Neuronal stem cell (in vitro differentiated cells): ENCODE measurements around the gene RIMBP3C.
A peak's percentile ranks its signal among the peaks of the same experiment; 100 is the strongest.
"Not testable (repeated sequence)": the region's sequence is repeated elsewhere in the genome, so short reads cannot be mapped to it uniquely, and the experiment has no call there.

Source experiments
- DNase-seq: peaks from one replicate; pipeline ENCODE4 v3.0.0-alpha.2; 2013; ENCODE audit warnings: low spot score
- H2AFZ ChIP-seq: one replicate; pipeline ENCODE4 v1.6.1; 2013; ENCODE audit warnings: mild to moderate bottlenecking, low read length, inconsistent platforms
- H2AK5ac ChIP-seq: 2 replicates; pipeline ENCODE4 v1.6.1; 2013; ENCODE audit warnings: low read depth, mild to moderate bottlenecking, inconsistent platforms, low read length, moderate library complexity, mixed read lengths
- H2BK120ac ChIP-seq: 2 replicates; pipeline ENCODE4 v1.6.1; 2013; ENCODE audit warnings: low read depth, mild to moderate bottlenecking, inconsistent platforms, low read length, moderate library complexity, mixed read lengths
- H2BK12ac ChIP-seq: one replicate; pipeline ENCODE4 v1.6.1; 2013; ENCODE audit warnings: low read length, inconsistent platforms
- H2BK15ac ChIP-seq: 2 replicates; pipeline ENCODE4 v1.6.1; 2013; ENCODE audit warnings: mild to moderate bottlenecking, low read length, inconsistent platforms, mixed read lengths
- H2BK5ac ChIP-seq: one replicate; pipeline ENCODE4 v1.6.1; 2013; ENCODE audit warnings: inconsistent platforms, mild to moderate bottlenecking, low read length, moderate library complexity
- H3K14ac ChIP-seq: one replicate; pipeline ENCODE4 v1.6.1; 2013; ENCODE audit warnings: low read length, inconsistent platforms
- H3K18ac ChIP-seq: 2 replicates; pipeline ENCODE4 v1.6.1; 2013; ENCODE audit warnings: low read length, inconsistent platforms
- H3K23ac ChIP-seq: 2 replicates; pipeline ENCODE4 v1.6.1; 2013; ENCODE audit warnings: low read depth, mild to moderate bottlenecking, mixed read lengths, low read length, inconsistent platforms; ENCODE audit not compliant: poor library complexity
- H3K27ac ChIP-seq: replicated peaks from 3 replicates; pipeline ENCODE4 v1.5.1; 2013; ENCODE audit warnings: low read length, inconsistent platforms
- H3K27me3 ChIP-seq, 3 experiments: 2 replicates each; pipeline ENCODE4 v1.6.1; 2013; ENCODE audit warnings: low read length in 3 of 3, mild to moderate bottlenecking in 2 of 3, inconsistent platforms in 1 of 3, low read depth in 1 of 3, mixed read lengths in 1 of 3, moderate library complexity in 1 of 3; ENCODE audit not compliant: control insufficient read depth in 3 of 3, insufficient read depth in 3 of 3
- H3K36me3 ChIP-seq, 2 donors: replicated peaks in 1 of 2; 2 replicates each; pipeline ENCODE4 v1.6.1; 2013; ENCODE audit warnings: low read length in 2 of 2; ENCODE audit not compliant: control insufficient read depth in 2 of 2, insufficient read depth in 2 of 2
- H3K4ac ChIP-seq: 2 replicates; pipeline ENCODE4 v1.6.1; 2013; ENCODE audit warnings: inconsistent platforms, mild to moderate bottlenecking, low read length, moderate library complexity
- H3K4me1 ChIP-seq, 2 donors: 1 replicate in 1 of 2; 2 replicates in 1 of 2; pipeline ENCODE4 v1.6.1; 2013; ENCODE audit warnings: low read length in 2 of 2, low read depth in 1 of 2; ENCODE audit not compliant: control insufficient read depth in 2 of 2, insufficient read depth in 1 of 2
- H3K4me2 ChIP-seq: one replicate; pipeline ENCODE4 v1.6.1; 2013; ENCODE audit warnings: mild to moderate bottlenecking, low read length, inconsistent platforms; ENCODE audit not compliant: insufficient read depth, poor library complexity, severe bottlenecking
- H3K4me3 ChIP-seq, 2 donors: 2 replicates each; pipeline ENCODE4 v1.5.1; 2013; ENCODE audit warnings: low read length in 2 of 2, mild to moderate bottlenecking in 2 of 2, inconsistent platforms in 1 of 2, moderate library complexity in 1 of 2
- H3K79me1 ChIP-seq: one replicate; pipeline ENCODE4 v1.6.1; 2013; ENCODE audit warnings: low read depth, mild to moderate bottlenecking, inconsistent platforms, low read length, moderate library complexity
- H3K9ac ChIP-seq: one replicate; pipeline ENCODE4 v1.6.1; 2013; ENCODE audit warnings: mild to moderate bottlenecking, low read depth, low read length, inconsistent platforms; ENCODE audit not compliant: poor library complexity
- H3K9me3 ChIP-seq, 2 donors: replicated peaks in 1 of 2; 2 replicates each; pipeline versions ENCODE3 to v1.6.1; 2013; ENCODE audit warnings: low read length in 2 of 2, mild to moderate bottlenecking in 2 of 2, inconsistent platforms in 1 of 2, low read depth in 1 of 2, mixed read lengths in 1 of 2, moderate library complexity in 1 of 2; ENCODE audit not compliant: control insufficient read depth in 2 of 2, insufficient read depth in 1 of 2
- H4K8ac ChIP-seq: one replicate; pipeline ENCODE4 v1.6.1; 2013; ENCODE audit warnings: low read depth, mild to moderate bottlenecking, inconsistent platforms, low read length, moderate library complexity
- H4K91ac ChIP-seq: one replicate; pipeline ENCODE4 v1.6.1; 2013; ENCODE audit warnings: low read length, low read depth, mild to moderate bottlenecking, inconsistent platforms; ENCODE audit not compliant: poor library complexity
- WGBS, 2 donors: extraction: QIAGEN DNeasy Blood & Tissue Kit; methylation state at CpG; one replicate each; pipeline ENCODE4 v1.1.7; 2013; ENCODE audit warnings: missing lambda C conversion rate in 2 of 2, mixed read lengths in 1 of 2; ENCODE audit not compliant: insufficient read length in 2 of 2, insufficient replicate concordance in 1 of 2; ENCODE audit errors: extremely low coverage in 2 of 2; 5-methylcytosine and 5-hydroxymethylcytosine counted together

Gene RIMBP3C

DNA sequence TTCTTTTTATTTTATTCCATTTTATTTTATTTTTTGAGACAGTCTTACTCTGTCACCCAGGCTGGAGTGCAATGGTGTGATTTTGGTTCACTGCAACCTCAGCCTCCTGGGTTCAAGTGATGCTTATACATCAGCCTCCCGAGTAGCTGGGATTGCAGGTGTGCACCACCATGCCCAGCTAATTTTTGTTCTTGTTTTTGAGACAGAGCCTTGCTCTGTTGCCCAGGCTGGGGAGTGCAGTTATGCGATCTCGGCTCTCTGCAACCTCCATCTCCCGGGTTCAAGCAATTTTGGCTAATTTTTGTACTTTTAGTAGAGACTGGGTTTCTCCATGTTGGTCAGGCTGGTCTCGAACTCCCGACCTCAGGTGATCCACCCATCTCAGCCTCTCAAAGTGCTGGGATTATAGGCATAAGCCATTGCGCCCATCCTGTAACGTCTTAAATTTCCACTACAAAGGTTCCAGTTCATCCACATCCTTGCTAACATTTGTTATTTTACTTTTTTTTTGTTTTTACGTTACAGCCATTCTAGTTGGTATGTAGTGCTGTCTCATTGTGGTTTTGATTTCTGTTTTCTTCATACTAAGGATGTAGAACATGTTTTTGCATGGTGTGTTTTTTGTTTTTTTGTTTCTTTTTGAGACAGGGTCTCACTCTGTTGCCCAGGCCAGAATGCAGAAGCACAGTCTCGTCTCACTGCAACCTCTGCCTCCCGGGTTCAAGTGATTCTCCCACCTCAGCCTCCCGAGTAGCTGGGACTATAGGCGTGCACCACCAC lies 45.3 kb upstream of the RIMBP3C start:
- H4K8ac ChIP-seq, H2BK12ac ChIP-seq, H2AK5ac ChIP-seq, H3K4me1 ChIP-seq, H2AFZ ChIP-seq, H3K4me3 ChIP-seq, H3K4ac ChIP-seq, H3K9me3 ChIP-seq, H3K23ac ChIP-seq, H2BK120ac ChIP-seq, DNase-seq, H3K9ac ChIP-seq, H3K14ac ChIP-seq, H2BK15ac ChIP-seq, H3K4me2 ChIP-seq, H4K91ac ChIP-seq, H3K18ac ChIP-seq, H2BK5ac ChIP-seq, H3K27ac ChIP-seq, H3K27me3 ChIP-seq: not testable (repeated sequence)
- WGBS, 2 donors: no CpG with 5 or more reads among the region's 13 CpGs
- H3K36me3 ChIP-seq: peaks cover 27 to 79% of the 10 kb centered on the region in 2 donors
- peaks cover 18% of the 10 kb centered on the region for H3K79me1 ChIP-seq

DNA sequence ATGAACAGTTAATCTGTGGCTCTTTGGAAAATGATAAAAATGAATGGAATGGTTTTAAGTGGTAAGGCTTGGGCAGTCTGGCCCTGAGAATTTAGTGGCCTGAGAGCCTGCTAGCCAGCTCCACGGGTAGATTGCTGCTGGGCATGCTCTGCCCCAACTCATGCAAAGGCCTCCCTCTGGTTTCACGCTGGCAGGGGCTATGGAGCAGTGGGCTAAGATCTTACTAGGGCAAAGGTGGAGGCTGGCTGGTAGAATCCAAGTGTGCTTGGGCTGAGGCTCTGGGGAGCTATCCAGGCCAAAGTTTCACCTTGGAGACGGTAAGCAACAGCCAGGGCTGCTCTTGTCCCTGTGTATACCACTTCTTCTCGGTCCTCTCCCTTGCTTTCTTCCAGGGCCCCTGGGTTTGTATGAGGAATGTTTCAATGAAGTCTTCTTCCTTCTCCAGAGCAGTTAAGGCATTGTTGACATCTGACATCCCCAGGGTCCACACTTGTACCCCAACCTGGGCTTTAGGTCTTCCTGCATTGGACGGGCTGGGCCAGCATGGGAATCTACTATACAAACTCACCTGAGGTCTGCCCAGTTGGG lies 43.7 kb upstream of the RIMBP3C start:
- Histone ChIP-seq H3K27ac (no peak overlapping the region), H4K91ac (no peak overlapping the region), H4K8ac (no peak overlapping the region), H3K27me3 (no peaks in the 10 kb centered on the region), H3K9me3 (peaks cover 0 to 3% of the 10 kb centered on the region in 2 donors), H2BK12ac (no peak overlapping the region), H2BK120ac (no peak overlapping the region), H3K4me2 (no peak overlapping the region), H2BK15ac (no peak overlapping the region), H3K23ac (peak overlapping the region; percentile 83), H2AK5ac (no peak overlapping the region), H3K79me1 (peaks cover 27% of the 10 kb centered on the region), H3K9ac (no peak overlapping the region), H3K18ac (no peak overlapping the region), H2AFZ (no peak overlapping the region), H3K4ac (no peak overlapping the region), H3K4me3 (peak overlapping the region in 1 of 2 donors; percentile 55), H3K36me3 (peaks cover 27 to 89% of the 10 kb centered on the region in 2 donors), H2BK5ac (no peak overlapping the region), H3K4me1 (no peaks in the 10 kb centered on the region), H3K14ac (no peak overlapping the region)
- no CpG with 5 or more reads among the region's 5 CpGs for WGBS, 2 donors
- DNase-seq: no peak

DNA sequence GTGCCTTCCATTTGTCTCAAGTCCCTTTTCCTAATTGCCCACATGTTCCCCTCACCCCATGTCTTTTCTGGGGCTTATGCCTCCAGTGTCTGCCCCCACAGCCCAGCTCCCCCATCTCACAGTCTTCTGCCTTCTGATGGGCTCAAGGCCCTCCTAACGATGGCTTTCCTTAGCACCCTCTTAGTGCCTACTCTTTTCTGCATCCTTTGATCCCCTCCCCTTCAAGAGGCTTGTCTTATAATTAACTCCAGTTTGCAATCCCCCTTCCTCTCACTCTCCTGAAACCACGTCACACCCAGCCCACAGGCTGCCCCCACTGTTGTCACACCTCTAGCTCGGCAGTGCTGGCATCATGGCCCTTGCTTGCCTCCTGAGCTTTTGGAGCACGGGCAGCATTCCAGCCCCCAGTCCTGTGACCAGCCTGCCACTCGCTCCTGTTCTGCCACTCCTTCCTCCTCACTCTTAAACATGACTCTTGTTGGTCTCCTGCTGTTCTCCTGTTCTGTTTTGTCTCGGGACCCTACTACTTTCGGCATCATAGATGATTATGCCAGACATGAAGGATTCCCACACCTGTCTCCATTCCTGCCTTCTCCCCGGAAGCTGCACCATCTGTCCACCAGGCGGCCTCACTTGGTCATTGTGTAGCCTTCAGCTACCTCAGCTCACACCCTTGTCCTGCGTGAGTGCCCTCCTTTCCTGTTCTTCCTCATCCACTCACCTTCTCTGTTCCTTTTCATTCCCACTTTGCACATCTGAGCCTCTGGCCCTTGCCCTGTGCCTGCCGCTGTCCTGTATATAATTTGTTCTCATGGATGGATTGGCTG lies 42.4 kb upstream of the RIMBP3C start:
- no CpG with 5 or more reads among the region's 11 CpGs for WGBS, 2 donors
- no peak overlapping the region for H3K23ac ChIP-seq
- H3K4me3 ChIP-seq: no peak overlapping the region
- no peak overlapping the region for H4K91ac ChIP-seq
- H3K27ac ChIP-seq: no peak overlapping the region
- H2BK12ac ChIP-seq: no peak overlapping the region
- no peaks in the 10 kb centered on the region for H3K27me3 ChIP-seq
- H3K4me2 ChIP-seq: no peak overlapping the region
- peaks cover 27 to 83% of the 10 kb centered on the region in 2 donors for H3K36me3 ChIP-seq
- H3K4me1 ChIP-seq: no peaks in the 10 kb centered on the region
- peaks cover 22% of the 10 kb centered on the region for H3K79me1 ChIP-seq
- H2BK15ac ChIP-seq: no peak overlapping the region
- no peak overlapping the region for H2BK5ac ChIP-seq
- no peak overlapping the region for H2BK120ac ChIP-seq
- no peak overlapping the region for H4K8ac ChIP-seq
- no peak for DNase-seq
- no peak overlapping the region for H3K18ac ChIP-seq
- H2AK5ac ChIP-seq: no peak overlapping the region
- H3K9me3 ChIP-seq: peaks cover 0 to 3% of the 10 kb centered on the region in 2 donors
- H3K9ac ChIP-seq: no peak overlapping the region
- no peak overlapping the region for H3K14ac ChIP-seq
- H2AFZ ChIP-seq: no peak overlapping the region
- no peak overlapping the region for H3K4ac ChIP-seq

DNA sequence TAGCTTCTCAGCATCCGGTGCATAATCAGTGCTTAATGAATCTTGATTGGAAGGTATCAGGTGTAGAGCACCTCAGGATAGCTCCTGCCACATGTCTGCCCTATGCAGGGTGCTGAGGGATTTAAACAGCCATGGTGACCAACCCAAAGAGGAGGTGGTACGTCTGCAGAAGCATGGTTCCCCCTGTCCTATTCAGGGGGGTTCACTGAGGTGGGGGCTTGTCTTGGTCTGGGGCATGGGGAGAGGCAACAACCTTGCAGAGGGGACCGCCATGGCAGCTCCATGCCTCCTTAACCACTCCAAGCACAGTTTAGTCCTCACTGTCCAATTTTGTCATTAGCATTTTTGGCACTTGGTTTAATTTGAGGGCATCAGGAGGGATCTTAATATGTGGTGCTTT lies 41.2 kb upstream of the RIMBP3C start:
- Histone ChIP-seq H3K36me3 (peaks cover 30 to 82% of the 10 kb centered on the region in 2 donors), H4K8ac (no peak overlapping the region), H3K23ac (no peak overlapping the region), H2BK12ac (no peak overlapping the region), H3K4me1 (no peaks in the 10 kb centered on the region), H3K14ac (no peak overlapping the region), H3K9ac (no peak overlapping the region), H4K91ac (no peak overlapping the region), H2BK15ac (no peak overlapping the region), H3K4me2 (no peak overlapping the region), H3K4ac (no peak overlapping the region), H3K18ac (no peak overlapping the region), H3K79me1 (peaks cover 22% of the 10 kb centered on the region), H3K9me3 (peaks cover 0 to 4% of the 10 kb centered on the region in 2 donors), H2BK120ac (no peak overlapping the region), H2BK5ac (no peak overlapping the region), H3K4me3 (no peak overlapping the region), H2AK5ac (no peak overlapping the region), H3K27me3 (no peaks in the 10 kb centered on the region), H3K27ac (no peak overlapping the region), H2AFZ (no peak overlapping the region)
- WGBS, 2 donors: no CpG with 5 or more reads among the region's 3 CpGs
- DNase-seq: no peak
